ENCODE data around the gene PIN4.

- no peak for TF ChIP-seq POLR2A (IDR thresholded peaks at IDR 0.05; ENCODE audit: low read depth, low read length)
- no peak for TF ChIP-seq EZH2 (IDR thresholded peaks at IDR 0.05; ENCODE audit: borderline replicate concordance, low read depth, low read length, severe bottlenecking)
- TF ChIP-seq CTCF (IDR thresholded peaks at IDR 0.05; ENCODE audit: extremely low read depth in 1 of 2, insufficient read depth in 1 of 2, low read depth in 1 of 2, low read length in 2 of 2) = no peak
- TF ChIP-seq JUN (IDR thresholded peaks at IDR 0.05; ENCODE audit: borderline replicate concordance, insufficient read depth, insufficient read length, low read depth) = no peak
- no peak for TF ChIP-seq FOS (IDR thresholded peaks at IDR 0.05; ENCODE audit: borderline replicate concordance, insufficient read depth, low read length)
These were observed 1.4 kb downstream of the PIN4 start for GRCh38 chrX:72182924-72183323.

All from endothelial cell of umbilical vein (primary cell).